GM12873 (cell line): ENCODE data around the gene LRPAP1.

Source experiments
- CTCF ChIP-seq: IDR thresholded peaks from 2 replicates; pipeline ENCODE4 v1.5.1; 2012; ENCODE audit warnings: low read depth, mild to moderate bottlenecking, moderate library complexity, low read length, control low read depth; ENCODE audit not compliant: insufficient read depth; ENCODE audit errors: missing control alignments

Gene LRPAP1

GRCh38 chr4:3493720-3494461 lies 38.3 kb downstream of the LRPAP1 start:
- no peak for TF ChIP-seq CTCF

GRCh38 chr4:3492741-3493719 lies 39.2 kb downstream of the LRPAP1 start:
- TF ChIP-seq CTCF = no peak

GRCh38 chr4:3491681-3492405 lies 40.4 kb downstream of the LRPAP1 start:
- TF ChIP-seq CTCF = no peak

- TF ChIP-seq CTCF = no peak
These were observed 42.7 kb downstream of the LRPAP1 start for GRCh38 chr4:3489451-3489962.

GRCh38 chr4:3488820-3489219 lies 43.4 kb downstream of the LRPAP1 start:
- no peak for TF ChIP-seq CTCF

- TF ChIP-seq CTCF = no peak
These were observed 44.4 kb downstream of the LRPAP1 start for GRCh38 chr4:3487861-3488260.
